Measurements from ENCODE around the gene ZBTB4. TPM values are rescaled to one million over a fixed set of nuclear protein-coding genes. Genes with fewer than 3 reads are reported as not detected.

Gene ZBTB4, protein sequence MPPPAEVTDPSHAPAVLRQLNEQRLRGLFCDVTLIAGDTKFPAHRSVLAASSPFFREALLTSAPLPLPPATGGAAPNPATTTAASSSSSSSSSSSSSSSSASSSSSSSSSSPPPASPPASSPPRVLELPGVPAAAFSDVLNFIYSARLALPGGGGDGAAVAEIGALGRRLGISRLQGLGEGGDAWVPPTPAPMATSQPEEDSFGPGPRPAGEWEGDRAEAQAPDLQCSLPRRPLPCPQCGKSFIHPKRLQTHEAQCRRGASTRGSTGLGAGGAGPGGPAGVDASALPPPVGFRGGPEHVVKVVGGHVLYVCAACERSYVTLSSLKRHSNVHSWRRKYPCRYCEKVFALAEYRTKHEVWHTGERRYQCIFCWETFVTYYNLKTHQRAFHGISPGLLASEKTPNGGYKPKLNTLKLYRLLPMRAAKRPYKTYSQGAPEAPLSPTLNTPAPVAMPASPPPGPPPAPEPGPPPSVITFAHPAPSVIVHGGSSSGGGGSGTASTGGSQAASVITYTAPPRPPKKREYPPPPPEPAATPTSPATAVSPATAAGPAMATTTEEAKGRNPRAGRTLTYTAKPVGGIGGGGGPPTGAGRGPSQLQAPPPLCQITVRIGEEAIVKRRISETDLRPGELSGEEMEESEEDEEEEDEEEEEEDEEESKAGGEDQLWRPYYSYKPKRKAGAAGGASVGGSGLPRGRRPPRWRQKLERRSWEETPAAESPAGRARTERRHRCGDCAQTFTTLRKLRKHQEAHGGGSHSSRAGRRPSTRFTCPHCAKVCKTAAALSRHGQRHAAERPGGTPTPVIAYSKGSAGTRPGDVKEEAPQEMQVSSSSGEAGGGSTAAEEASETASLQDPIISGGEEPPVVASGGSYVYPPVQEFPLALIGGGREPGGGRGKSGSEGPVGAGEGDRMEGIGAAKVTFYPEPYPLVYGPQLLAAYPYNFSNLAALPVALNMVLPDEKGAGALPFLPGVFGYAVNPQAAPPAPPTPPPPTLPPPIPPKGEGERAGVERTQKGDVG
- 10 to 100 TPM; 50.5 to 67.3 TPM for total RNA-seq

DNA sequence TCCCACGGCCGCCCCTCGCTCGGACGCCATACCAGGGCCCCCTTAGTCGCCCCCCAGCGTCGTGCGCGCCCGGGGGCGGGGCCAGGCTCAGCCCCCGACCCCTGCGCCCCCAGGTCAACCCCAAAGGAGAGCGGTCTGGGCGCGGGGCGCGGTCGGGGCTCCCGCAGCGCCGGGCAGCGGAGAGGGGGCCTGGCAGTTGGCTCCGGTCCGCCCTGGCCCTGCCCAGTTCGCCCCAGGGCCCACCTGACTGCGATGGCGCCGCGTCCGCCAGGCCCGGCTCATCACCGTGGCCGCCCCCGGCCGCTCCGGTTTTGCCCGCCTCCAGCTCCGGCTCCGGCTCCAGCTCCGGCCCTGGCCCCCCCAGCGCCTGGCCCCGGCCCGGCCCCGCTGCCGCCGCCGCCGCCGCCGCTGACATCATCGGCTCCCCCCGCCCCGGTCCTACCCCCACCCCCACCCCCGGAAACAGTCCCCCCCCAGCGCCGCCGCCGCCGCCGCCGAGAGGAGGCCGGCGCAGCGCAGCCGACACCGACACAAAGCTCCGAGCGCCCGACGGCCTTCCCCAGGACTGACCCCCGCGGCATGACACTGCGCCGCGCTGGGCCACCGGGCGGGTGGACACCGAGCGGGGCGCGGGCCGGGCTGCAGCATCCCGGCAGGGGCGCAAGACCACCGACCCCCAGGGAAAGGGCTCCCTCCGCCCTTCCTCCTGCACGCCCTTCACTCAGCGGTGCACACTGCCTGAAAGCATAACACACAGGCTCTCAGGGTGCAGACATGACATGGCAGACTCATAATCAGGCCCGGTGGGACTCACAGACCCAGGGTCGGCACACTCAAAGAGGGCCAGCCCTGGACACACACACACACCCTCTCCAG, at the start of gene ZBTB4:
Gene ZBTB4, minus strand, starts transcription at position 419 of the 876 bp plus-strand sequence. CDS start 12,830 bp downstream, outside the sequence.
- H3K4me3 ChIP-seq, result peak within 1 kb of the TSS; percentile 89 to 100
- H3K27ac ChIP-seq, result peak within 1 kb of the TSS; percentile 100
- TF ChIP-seq, protein P1, sequence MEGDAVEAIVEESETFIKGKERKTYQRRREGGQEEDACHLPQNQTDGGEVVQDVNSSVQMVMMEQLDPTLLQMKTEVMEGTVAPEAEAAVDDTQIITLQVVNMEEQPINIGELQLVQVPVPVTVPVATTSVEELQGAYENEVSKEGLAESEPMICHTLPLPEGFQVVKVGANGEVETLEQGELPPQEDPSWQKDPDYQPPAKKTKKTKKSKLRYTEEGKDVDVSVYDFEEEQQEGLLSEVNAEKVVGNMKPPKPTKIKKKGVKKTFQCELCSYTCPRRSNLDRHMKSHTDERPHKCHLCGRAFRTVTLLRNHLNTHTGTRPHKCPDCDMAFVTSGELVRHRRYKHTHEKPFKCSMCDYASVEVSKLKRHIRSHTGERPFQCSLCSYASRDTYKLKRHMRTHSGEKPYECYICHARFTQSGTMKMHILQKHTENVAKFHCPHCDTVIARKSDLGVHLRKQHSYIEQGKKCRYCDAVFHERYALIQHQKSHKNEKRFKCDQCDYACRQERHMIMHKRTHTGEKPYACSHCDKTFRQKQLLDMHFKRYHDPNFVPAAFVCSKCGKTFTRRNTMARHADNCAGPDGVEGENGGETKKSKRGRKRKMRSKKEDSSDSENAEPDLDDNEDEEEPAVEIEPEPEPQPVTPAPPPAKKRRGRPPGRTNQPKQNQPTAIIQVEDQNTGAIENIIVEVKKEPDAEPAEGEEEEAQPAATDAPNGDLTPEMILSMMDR (IDR thresholded peaks at IDR 0.05), result no peak
- no peaks in the 10 kb centered on the region for H3K9me3 ChIP-seq
- no peaks in the 10 kb centered on the region for H3K27me3 ChIP-seq
- peaks cover 0 to 66% of the 10 kb centered on the region in 2 donors for H3K4me1 ChIP-seq
- DNase-seq (ENCODE audit: low spot score), result no peak
- H3K36me3 ChIP-seq, result no peaks in the 10 kb centered on the region

DNA sequence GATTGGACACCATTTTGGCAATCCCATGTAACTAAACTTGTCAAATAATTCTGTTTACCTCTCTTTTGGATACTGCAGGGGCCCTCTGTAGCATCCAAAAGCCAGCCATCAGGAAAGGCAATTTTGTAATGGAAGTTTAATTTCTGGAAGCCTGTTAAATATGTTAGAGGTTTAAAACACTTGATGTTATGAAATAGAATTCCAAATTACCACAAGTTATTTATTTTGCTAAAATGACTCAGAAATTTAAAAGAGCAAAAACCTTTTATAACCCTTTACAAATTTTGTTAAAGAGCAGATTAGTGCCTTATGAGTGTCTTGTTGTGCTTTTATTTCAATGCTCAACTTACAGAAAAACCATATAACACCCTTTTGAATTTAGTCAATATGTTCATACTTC, 49.4 kb upstream of the ZBTB4 start:
- peaks cover 0 to 19% of the 10 kb centered on the region in 2 donors for H3K9me3 ChIP-seq
- TF ChIP-seq, protein P1 (IDR thresholded peaks at IDR 0.05), result no peak
- no peak overlapping the region for H3K4me3 ChIP-seq
- no peaks in the 10 kb centered on the region for H3K4me1 ChIP-seq
- no peak overlapping the region for H3K27ac ChIP-seq
- H3K27me3 ChIP-seq, result no peaks in the 10 kb centered on the region
- no peak for DNase-seq (ENCODE audit: low spot score)
- no peaks in the 10 kb centered on the region for H3K36me3 ChIP-seq

DNA sequence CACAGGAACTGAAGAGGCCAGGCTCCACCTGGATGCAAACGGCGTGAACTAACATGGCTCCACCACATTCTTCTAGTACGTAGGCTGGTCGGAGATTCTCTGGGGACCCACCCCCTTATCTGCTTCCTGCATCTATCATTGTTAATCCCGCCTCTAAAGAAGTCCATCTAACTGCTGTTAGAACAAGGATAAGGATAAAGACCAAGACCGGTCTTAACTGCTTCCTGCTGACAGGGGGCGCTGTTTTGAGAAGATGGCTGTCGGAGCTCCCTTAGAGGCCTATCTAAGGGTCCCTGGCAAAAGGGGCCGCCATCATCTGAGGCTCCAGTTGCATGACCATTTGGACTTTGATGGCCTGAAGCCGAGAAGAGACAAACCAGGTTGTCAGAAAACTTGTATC, 43.6 kb upstream of the ZBTB4 start:
- Histone ChIP-seq H3K27me3 (no peaks in the 10 kb centered on the region), H3K9me3 (no peaks in the 10 kb centered on the region), H3K36me3 (no peaks in the 10 kb centered on the region), H3K4me1 (no peaks in the 10 kb centered on the region), H3K27ac (no peak overlapping the region), H3K4me3 (no peak overlapping the region)
- TF ChIP-seq, protein P1 (IDR thresholded peaks at IDR 0.05), result peak; percentile 19 to 58
- no peak for DNase-seq (ENCODE audit: low spot score)

DNA sequence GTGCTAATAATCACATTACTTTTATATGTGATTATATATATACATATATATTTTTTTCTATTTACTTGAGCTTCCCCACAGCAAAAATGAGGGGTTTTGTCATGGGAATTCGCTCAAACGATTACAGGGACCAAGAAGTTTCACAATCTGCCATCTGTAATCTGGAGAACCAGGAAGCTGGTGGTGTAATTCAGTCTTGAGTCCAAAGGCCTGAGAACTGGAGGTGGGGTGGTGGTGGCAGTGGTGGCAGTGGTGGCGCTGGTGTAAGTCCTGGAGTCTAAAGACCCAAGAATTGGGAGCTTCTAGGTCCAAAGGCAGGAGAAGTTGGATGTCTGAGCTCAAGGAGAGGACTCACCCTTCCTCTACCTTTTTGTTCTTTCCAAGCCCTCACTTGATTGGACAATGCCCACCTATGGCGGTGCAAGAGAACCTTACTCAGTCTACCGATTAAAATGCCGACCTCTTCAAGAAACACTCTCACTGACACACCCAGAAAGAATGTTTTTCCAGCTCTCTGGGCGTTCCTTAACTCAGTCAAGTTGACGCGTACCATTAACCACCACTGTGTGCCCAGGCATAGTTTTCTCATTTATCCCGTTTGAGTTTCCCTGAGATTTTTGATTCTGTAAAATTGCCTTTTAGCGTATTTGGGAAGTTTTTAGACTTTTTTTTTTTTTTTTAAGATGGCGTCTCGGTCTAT, 36.6 kb upstream of the ZBTB4 start:
- H3K9me3 ChIP-seq, result no peaks in the 10 kb centered on the region
- H3K27me3 ChIP-seq, result no peaks in the 10 kb centered on the region
- TF ChIP-seq, protein P1 (IDR thresholded peaks at IDR 0.05), result no peak
- no peak overlapping the region for H3K4me3 ChIP-seq
- no peaks in the 10 kb centered on the region for H3K4me1 ChIP-seq
- no peak overlapping the region for H3K27ac ChIP-seq
- DNase-seq (ENCODE audit: low spot score), result no peak
- peaks cover 33% of the 10 kb centered on the region for H3K36me3 ChIP-seq
